Activated CD8-positive, alpha-beta memory T cell treated with anti-CD3 and anti-CD28 coated beads, Interleukin-2, amount 10 ng/mL, durations not matched to agents 7 days and 5 days (primary cell): ENCODE data around the gene PRDM10. TPM values are rescaled to one million over a fixed set of nuclear protein-coding genes. Genes with fewer than 3 reads are reported as not detected.
A peak's percentile ranks its signal among the peaks of the same experiment; 100 is the strongest.

ENCODE experiments used
- ATAC-seq: fragments of 150-1000 bp; cut with Tn5 transposase; one replicate; pipeline ENCODE4 v1.10.0; 2021; ENCODE audit warnings: moderate library complexity
- CTCF ChIA-PET: fragments of 350-600 bp; sonication (Branson Sonifier 250); formaldehyde crosslinking; loops from one replicate; lab custom pipeline; 2021; ENCODE audit warnings: antibody characterized with exemption; lab: Charles Lee
- DNase-seq: peaks from one replicate; pipeline ENCODE4 v3.0.0-alpha.2; 2020
- H3K27ac Mint-ChIP-seq: one replicate; pipeline ENCODE4 v1.8.0; 2021; ENCODE audit warnings: mild to moderate bottlenecking, mixed read lengths
- H3K27me3 Mint-ChIP-seq: one replicate; pipeline ENCODE4 v1.8.0; 2021; ENCODE audit warnings: mixed read lengths
- H3K36me3 Mint-ChIP-seq: one replicate; pipeline ENCODE4 v1.8.0; 2021; ENCODE audit warnings: mild to moderate bottlenecking, mixed read lengths
- H3K4me1 Mint-ChIP-seq: one replicate; pipeline ENCODE4 v1.8.0; 2021; ENCODE audit warnings: mixed read lengths
- H3K4me3 Mint-ChIP-seq: one replicate; pipeline ENCODE4 v1.8.0; 2021; ENCODE audit warnings: mild to moderate bottlenecking, moderate library complexity, mixed read lengths
- H3K9me3 Mint-ChIP-seq: one replicate; pipeline ENCODE4 v1.8.0; 2022; ENCODE audit warnings: low read depth, mixed read lengths
- total RNA-seq, 2 experiments: library from RNA; stranded (reverse); gene quantifications; one replicate each; pipeline ENCODE4 v1.2.3, GENCODE V29; 2021

The PRDM10 gene
- total RNA-seq, 2 experiments from 2014 or later, result 15.7 to 19.2 TPM

DNA sequence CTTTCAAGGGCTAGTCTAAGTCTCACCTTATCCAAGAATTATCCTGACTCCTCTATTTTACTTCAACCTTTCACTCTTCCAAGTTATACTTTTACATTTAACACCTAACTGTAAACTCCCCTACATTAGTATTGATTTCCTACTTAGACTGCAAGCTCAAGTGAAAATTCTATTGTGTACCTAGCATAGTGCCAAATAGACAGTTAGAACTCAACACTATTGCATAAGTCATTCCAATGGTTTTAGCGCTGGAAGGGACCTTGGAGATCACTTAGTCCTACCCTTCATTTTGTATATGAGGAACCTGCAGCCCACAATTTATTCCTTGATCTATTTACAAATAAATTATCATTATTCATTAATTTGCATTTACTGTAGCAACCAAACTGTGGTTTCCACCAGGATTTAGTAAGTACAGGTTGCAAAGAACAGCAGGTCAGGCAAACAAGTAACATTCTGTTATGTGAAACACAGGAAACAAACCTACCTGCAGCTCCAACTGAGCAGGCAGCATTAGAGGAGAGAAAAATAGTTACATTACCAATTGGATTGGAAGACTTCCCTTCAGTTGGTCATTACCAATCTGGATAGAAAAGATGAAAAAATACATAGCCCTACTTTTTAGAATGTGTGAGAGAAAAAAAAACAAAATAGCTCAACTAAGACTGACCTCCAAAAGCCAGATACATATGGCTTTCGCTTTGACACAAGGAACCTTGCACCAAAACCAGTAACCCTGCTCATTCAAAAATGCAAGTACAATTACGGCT is 73.5 kb downstream of the PRDM10 start:
- H3K9me3 Mint-ChIP-seq, result no peaks in the 10 kb centered on the region
- H3K36me3 Mint-ChIP-seq, result peaks cover 12% of the 10 kb centered on the region
- H3K4me1 Mint-ChIP-seq, result no peaks in the 10 kb centered on the region
- CTCF ChIA-PET, result interaction anchor here (1.2 to 2.2 kb wide), 2 partner anchors 41 to 203 kb away, joined by 3 to 9 read pairs; no protein-coding TSS in a partner anchor
- no peak overlapping the region for H3K27ac Mint-ChIP-seq
- DNase-seq (no peak), ATAC-seq (no peak)
- H3K4me3 Mint-ChIP-seq, result no peak overlapping the region
- no peaks in the 10 kb centered on the region for H3K27me3 Mint-ChIP-seq

DNA sequence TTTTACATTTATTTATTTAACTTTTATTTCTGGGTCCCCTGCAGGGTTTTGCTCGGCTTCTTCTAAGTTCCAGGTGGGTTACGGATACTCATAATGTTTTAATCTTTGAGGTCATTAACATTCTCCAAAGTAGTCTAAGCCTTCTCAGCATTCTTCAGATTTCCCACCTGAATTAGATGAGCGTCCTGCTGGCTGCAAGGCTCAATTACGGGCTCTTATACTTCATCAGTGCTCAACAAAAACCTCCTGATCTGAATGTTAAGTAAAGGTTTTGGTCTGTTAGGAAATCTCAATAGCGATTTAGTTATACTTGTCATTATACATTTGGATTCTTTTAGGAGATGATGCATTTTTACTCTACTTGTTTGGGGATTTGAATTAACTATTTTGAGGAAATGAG is 80.0 kb downstream of the PRDM10 start:
- Mint-ChIP-seq H3K9me3 (no peaks in the 10 kb centered on the region), H3K36me3 (peaks cover 9% of the 10 kb centered on the region), H3K4me1 (peaks cover 11% of the 10 kb centered on the region), H3K27me3 (no peaks in the 10 kb centered on the region), H3K27ac (no peak overlapping the region), H3K4me3 (no peak overlapping the region)
- no peak for ATAC-seq
- DNase-seq, result no peak
- CTCF ChIA-PET, result interaction anchor here (1.0 to 7.6 kb wide), 13 partner anchors 9 to 223 kb away, joined by 3 to 102 read pairs (median 4); partner anchors contain the start of gene PRDM10

DNA sequence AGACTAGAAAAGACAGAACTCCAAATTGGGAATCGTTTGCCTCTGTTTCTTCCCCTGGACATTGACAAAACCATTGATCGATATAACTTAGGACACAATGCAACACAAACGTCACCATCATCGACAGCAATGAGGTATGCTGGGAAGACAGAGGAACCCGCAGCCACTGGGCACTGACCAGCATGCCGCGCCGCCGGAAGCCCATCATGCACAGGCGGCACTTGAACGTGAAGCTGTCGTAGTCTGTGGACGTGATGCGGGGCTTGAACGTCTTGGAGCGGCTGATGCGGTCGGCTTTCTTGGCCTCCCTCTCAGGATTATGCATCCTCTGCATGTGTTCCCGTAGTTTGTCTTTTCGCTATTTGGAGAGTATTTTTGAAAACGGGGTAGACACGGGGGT is 84.3 kb downstream of the PRDM10 start:
- no peaks in the 10 kb centered on the region for H3K9me3 Mint-ChIP-seq
- no peak overlapping the region for H3K27ac Mint-ChIP-seq
- peaks cover 10% of the 10 kb centered on the region for H3K4me1 Mint-ChIP-seq
- no peaks in the 10 kb centered on the region for H3K27me3 Mint-ChIP-seq
- no peak for DNase-seq
- H3K4me3 Mint-ChIP-seq, result no peak overlapping the region
- peaks cover 9% of the 10 kb centered on the region for H3K36me3 Mint-ChIP-seq
- CTCF ChIA-PET, result no interaction called here
- ATAC-seq, result no peak

- CTCF ChIA-PET, result interaction anchor here (1.9 kb wide), 1 partner anchor 214 kb away, joined by 4 read pairs; no protein-coding TSS in a partner anchor
Observed at GRCh38 chr11:129917231-129917630, 85.4 kb downstream of the PRDM10 start.

GRCh38 chr11:129911298-129911697 is 91.3 kb downstream of the PRDM10 start:
- H3K4me3 Mint-ChIP-seq, result no peak overlapping the region
- ATAC-seq, result no peak
- CTCF ChIA-PET, result no interaction called here
- H3K27me3 Mint-ChIP-seq, result no peaks in the 10 kb centered on the region
- DNase-seq, result no peak
- peaks cover 6% of the 10 kb centered on the region for H3K4me1 Mint-ChIP-seq
- no peak overlapping the region for H3K27ac Mint-ChIP-seq
- no peaks in the 10 kb centered on the region for H3K9me3 Mint-ChIP-seq
- peaks cover 11% of the 10 kb centered on the region for H3K36me3 Mint-ChIP-seq

More at GRCh38 chr11:129917231-129917630, 85.4 kb downstream of the PRDM10 start:
- Mint-ChIP-seq H3K4me1 (peaks cover 5% of the 10 kb centered on the region), H3K27ac (no peak overlapping the region), H3K27me3 (no peaks in the 10 kb centered on the region), H3K4me3 (no peak overlapping the region), H3K9me3 (no peaks in the 10 kb centered on the region), H3K36me3 (peaks cover 9% of the 10 kb centered on the region)
- no peak for ATAC-seq
- DNase-seq, result no peak

DNA sequence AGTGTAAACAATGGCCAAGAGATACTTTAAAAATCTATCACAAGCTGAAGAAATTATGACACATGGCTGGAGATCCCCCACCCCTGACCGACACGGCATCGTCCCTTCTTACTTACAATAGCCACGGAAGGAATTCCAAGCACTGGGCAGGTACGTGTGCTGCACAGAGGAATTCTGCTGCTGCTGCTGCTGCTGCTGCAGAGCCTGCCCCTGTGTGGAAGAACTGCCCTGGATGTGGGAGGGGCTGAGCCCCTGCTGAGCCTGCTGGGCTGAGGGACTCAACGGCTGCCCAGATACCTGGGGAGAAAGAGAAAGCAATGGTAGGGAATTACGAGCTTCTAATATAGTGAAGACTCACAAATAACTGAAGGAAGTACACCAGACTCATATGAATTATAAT is 92.3 kb downstream of the PRDM10 start:
- no peak overlapping the region for H3K4me3 Mint-ChIP-seq
- peaks cover 6% of the 10 kb centered on the region for H3K4me1 Mint-ChIP-seq
- DNase-seq (no peak), ATAC-seq (no peak)
- peaks cover 11% of the 10 kb centered on the region for H3K36me3 Mint-ChIP-seq
- no peaks in the 10 kb centered on the region for H3K9me3 Mint-ChIP-seq
- CTCF ChIA-PET, result interaction anchor here (1.2 kb wide), 1 partner anchor 15 kb away, joined by 3 read pairs; no protein-coding TSS in a partner anchor
- no peak overlapping the region for H3K27ac Mint-ChIP-seq
- no peaks in the 10 kb centered on the region for H3K27me3 Mint-ChIP-seq

DNA sequence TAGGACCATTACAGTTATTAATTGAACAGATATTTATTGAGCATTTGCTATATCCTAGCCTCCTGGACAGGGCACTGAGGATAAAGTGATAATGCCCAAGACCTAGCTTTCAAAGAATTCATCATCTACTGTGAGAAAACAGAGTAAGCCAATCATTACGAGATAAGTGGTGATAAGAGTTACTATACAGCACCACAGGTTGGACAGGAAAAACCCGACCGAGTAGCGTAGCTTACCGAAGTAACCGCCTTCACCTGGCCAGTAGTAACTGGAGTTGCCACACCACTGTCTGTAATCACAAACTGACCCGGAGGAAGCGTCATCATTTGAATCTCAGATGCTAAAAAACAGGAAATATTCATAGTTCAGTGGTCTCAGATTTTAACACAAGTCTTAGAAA is 97.2 kb downstream of the PRDM10 start:
- Mint-ChIP-seq H3K36me3 (peaks cover 6% of the 10 kb centered on the region), H3K4me1 (no peaks in the 10 kb centered on the region), H3K27me3 (no peaks in the 10 kb centered on the region), H3K9me3 (no peaks in the 10 kb centered on the region), H3K27ac (no peak overlapping the region), H3K4me3 (no peak overlapping the region)
- no peak for DNase-seq
- no peak for ATAC-seq
- CTCF ChIA-PET, result interaction anchor here (0.7 kb wide), 1 partner anchor 1369 kb away, joined by 3 read pairs; no protein-coding TSS in a partner anchor

DNA sequence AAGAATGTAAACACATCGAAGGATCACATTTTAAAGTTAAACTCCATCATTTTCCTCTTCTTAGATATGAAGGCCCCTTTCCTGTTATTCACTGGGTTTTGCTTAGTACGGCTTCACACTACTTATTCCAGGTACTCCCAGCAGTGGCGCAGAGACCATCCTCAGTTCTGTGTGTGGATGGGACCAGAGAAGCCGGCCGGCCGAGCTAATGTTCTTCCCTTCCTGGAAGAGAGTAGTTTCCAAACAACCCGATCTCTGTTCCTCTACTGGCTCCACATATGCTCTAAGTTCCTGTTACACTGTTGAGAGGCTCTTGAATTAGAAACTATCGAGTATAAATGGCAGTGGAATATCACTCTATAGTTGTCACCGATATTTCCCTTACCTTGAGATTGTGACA is 106.6 kb downstream of the PRDM10 start:
- CTCF ChIA-PET, result interaction anchor here (0.9 to 2.5 kb wide), 4 partner anchors 20 to 236 kb away, joined by 3 to 11 read pairs (median 3); no protein-coding TSS in a partner anchor
- H3K9me3 Mint-ChIP-seq, result no peaks in the 10 kb centered on the region
- ATAC-seq (no peak), DNase-seq (no peak)
- H3K36me3 Mint-ChIP-seq, result peaks cover 20% of the 10 kb centered on the region
- peaks cover 29% of the 10 kb centered on the region for H3K4me1 Mint-ChIP-seq
- peak overlapping the region; percentile 71 for H3K27ac Mint-ChIP-seq
- peak overlapping the region; percentile 83 for H3K4me3 Mint-ChIP-seq
- peaks cover 6% of the 10 kb centered on the region for H3K27me3 Mint-ChIP-seq

DNA sequence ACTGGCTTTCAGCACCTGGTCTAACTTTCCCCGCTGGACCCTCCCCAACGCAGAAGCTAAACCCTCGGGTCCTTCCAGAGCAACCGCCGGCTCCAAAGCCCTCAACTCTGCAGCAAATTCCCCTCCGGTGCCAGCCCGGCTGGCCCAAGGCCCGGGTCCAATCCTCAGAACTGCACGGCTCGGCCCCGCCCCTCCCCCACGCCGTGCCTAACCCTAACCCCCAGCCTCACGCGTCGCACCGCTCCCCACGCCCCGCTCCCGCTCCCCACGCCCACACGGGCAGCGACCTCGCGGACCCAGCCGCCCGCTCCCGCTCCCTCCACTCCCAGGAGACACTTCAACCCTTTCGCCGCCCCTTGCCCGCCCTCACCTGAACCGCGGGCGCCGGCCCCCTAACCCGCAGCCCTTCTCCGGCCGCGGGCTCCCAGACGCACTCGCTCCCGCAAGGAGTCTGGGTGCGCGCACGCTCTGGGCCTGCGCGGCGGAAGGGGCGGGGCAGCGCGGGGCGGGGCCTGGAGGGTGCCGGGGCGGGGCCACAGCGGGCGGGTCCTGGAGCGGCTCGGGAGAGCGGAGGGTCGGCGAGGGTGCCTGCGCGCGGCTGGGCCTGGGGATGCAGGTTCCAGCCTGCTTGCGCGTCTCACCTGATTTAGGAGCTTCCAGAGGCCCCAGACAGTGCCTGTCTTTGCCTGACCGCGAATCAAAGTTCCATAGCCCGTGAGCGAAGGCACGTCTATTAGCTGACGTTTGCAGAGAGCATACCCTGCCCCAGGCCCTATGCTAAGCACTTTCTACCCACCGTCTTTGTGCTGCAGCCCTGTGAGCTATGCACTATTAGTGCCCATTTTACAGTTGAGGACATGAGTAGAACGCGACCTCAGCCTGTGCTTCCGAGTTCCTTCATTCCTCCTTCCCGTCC is 107.3 kb downstream of the PRDM10 start, which contains the start of gene NFRKB:
NFRKB (minus strand) TSS at position 453 of the 916 bp plus-strand sequence. CDS start 2,729 bp downstream, outside the sequence.
- ATAC-seq (peak; percentile 99), DNase-seq (peak; percentile 88)
- H3K9me3 Mint-ChIP-seq, result no peaks in the 10 kb centered on the region
- H3K4me1 Mint-ChIP-seq, result peaks cover 29% of the 10 kb centered on the region
- H3K27ac Mint-ChIP-seq, result peak within 1 kb of the TSS; percentile 85
- CTCF ChIA-PET, result interaction anchor here (0.9 to 2.5 kb wide), 5 partner anchors 14 to 237 kb away, joined by 3 to 11 read pairs (median 3); no protein-coding TSS in a partner anchor
- H3K36me3 Mint-ChIP-seq, result peaks cover 20% of the 10 kb centered on the region
- peak within 1 kb of the TSS; percentile 83 for H3K4me3 Mint-ChIP-seq
- H3K27me3 Mint-ChIP-seq, result peaks cover 6% of the 10 kb centered on the region

GRCh38 chr11:129894278-129895125 is 108.1 kb downstream of the PRDM10 start:
- DNase-seq, result no peak
- Mint-ChIP-seq H3K4me3 (peak overlapping the region; percentile 83), H3K27me3 (peaks cover 6% of the 10 kb centered on the region), H3K27ac (peak overlapping the region; percentile 85), H3K36me3 (peaks cover 25% of the 10 kb centered on the region), H3K9me3 (no peaks in the 10 kb centered on the region), H3K4me1 (peaks cover 33% of the 10 kb centered on the region)
- ATAC-seq, result peak; percentile 13
- CTCF ChIA-PET, result interaction anchor here (1.0 to 2.5 kb wide), 2 partner anchors 13 to 238 kb away, joined by 4 to 11 read pairs; no protein-coding TSS in a partner anchor

GRCh38 chr11:129888451-129888850 is 114.2 kb downstream of the PRDM10 start:
- CTCF ChIA-PET, result interaction anchor here (1.0 kb wide), 1 partner anchor 41 kb away, joined by 3 read pairs; no protein-coding TSS in a partner anchor
- Mint-ChIP-seq H3K9me3 (no peaks in the 10 kb centered on the region), H3K27me3 (no peaks in the 10 kb centered on the region), H3K27ac (peak overlapping the region; percentile 79), H3K4me1 (peaks cover 28% of the 10 kb centered on the region), H3K36me3 (peaks cover 53% of the 10 kb centered on the region), H3K4me3 (no peak overlapping the region)
- DNase-seq (peak; percentile 55), ATAC-seq (peak; percentile 82)

DNA sequence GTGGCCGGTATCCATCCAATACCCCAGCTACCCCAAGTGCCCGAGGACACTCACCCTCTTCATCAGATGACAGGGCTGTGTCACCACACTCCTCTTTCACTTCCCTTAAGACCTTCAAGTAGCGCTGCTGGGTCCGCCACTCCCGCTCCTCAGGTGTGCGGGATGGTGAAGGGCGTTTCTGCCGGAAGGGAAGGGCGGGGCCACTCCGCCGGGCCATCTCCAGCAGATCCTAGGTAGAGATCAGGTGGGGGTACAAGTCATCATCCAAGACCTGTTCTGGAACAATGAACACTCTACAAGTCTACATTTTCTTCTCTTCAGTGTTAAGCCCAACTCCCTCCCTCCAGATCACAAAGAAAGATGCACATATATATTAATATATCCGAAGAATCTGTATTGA is 117.3 kb downstream of the PRDM10 start:
- peaks cover 17% of the 10 kb centered on the region for H3K4me1 Mint-ChIP-seq
- CTCF ChIA-PET, result no interaction called here
- no peak for DNase-seq
- peaks cover 59% of the 10 kb centered on the region for H3K36me3 Mint-ChIP-seq
- no peaks in the 10 kb centered on the region for H3K27me3 Mint-ChIP-seq
- H3K4me3 Mint-ChIP-seq, result no peak overlapping the region
- H3K9me3 Mint-ChIP-seq, result no peaks in the 10 kb centered on the region
- no peak for ATAC-seq
- H3K27ac Mint-ChIP-seq, result no peak overlapping the region
